ENCODE results near the gene LAMC3.

The LAMC3 gene

GRCh38 chr9:131045300-131046092 lies 36.5 kb downstream of the LAMC3 start:
- no peak for DNase-seq (ENCODE audit: low read depth)

GRCh38 chr9:131046093-131046380 lies 37.1 kb downstream of the LAMC3 start:
- DNase-seq (ENCODE audit: low read depth), result no peak

- DNase-seq (ENCODE audit: low read depth), result no peak
These were observed 37.7 kb downstream of the LAMC3 start for GRCh38 chr9:131046581-131047202.

GRCh38 chr9:131048332-131048731 lies 39.4 kb downstream of the LAMC3 start:
- DNase-seq (ENCODE audit: low read depth), result no peak

- DNase-seq (ENCODE audit: low read depth), result no peak
These were observed 39.8 kb downstream of the LAMC3 start for GRCh38 chr9:131048820-131049219.

GRCh38 chr9:131049829-131050715 lies 41.1 kb downstream of the LAMC3 start:
- DNase-seq (ENCODE audit: low read depth), result no peak

GRCh38 chr9:131050831-131051230 lies 41.9 kb downstream of the LAMC3 start:
- no peak for DNase-seq (ENCODE audit: low read depth)

GRCh38 chr9:131051592-131052517 lies 42.9 kb downstream of the LAMC3 start:
- no peak for DNase-seq (ENCODE audit: low read depth)

- DNase-seq (ENCODE audit: low read depth), result no peak
These were observed 44.9 kb downstream of the LAMC3 start for GRCh38 chr9:131053896-131054295.

- DNase-seq (ENCODE audit: low read depth), result no peak
These were observed 48.0 kb downstream of the LAMC3 start for GRCh38 chr9:131056781-131057506.

GRCh38 chr9:131060900-131061630 lies 52.1 kb downstream of the LAMC3 start:
- no peak for DNase-seq (ENCODE audit: low read depth)

GRCh38 chr9:131062969-131063368 lies 54.0 kb downstream of the LAMC3 start:
- no peak for DNase-seq (ENCODE audit: low read depth)

GRCh38 chr9:131065599-131065998 lies 56.6 kb downstream of the LAMC3 start:
- no peak for DNase-seq (ENCODE audit: low read depth)

- DNase-seq (ENCODE audit: low read depth), result no peak
These were observed 58.7 kb downstream of the LAMC3 start for GRCh38 chr9:131067625-131068024.

GRCh38 chr9:131068076-131068816 lies 59.3 kb downstream of the LAMC3 start:
- DNase-seq (ENCODE audit: low read depth), result no peak

GRCh38 chr9:131069699-131070098 lies 60.7 kb downstream of the LAMC3 start:
- no peak for DNase-seq (ENCODE audit: low read depth)

GRCh38 chr9:131072107-131072870 lies 63.3 kb downstream of the LAMC3 start:
- no peak for DNase-seq (ENCODE audit: low read depth)

GRCh38 chr9:131072871-131073237 lies 63.9 kb downstream of the LAMC3 start:
- DNase-seq (ENCODE audit: low read depth), result no peak

Data from GM04504 (cell line).